Osteoblast (primary cell): ENCODE results near the gene SLC22A5. TPM values are rescaled to one million over a fixed set of nuclear protein-coding genes. Genes with fewer than 3 reads are reported as not detected.

ENCODE experiments used
- DNase-seq: peaks from one replicate; pipeline ENCODE4 v3.0.0; 2011; ENCODE audit warnings: low spot score, mixed read lengths; ENCODE audit not compliant: insufficient read length; ENCODE audit errors: missing footprints
- H2AFZ ChIP-seq: 2 replicates; pipeline ENCODE4 v1.6.0; 2011; ENCODE audit warnings: mild to moderate bottlenecking, low read length
- H3K27ac ChIP-seq: 2 replicates; pipeline ENCODE4 v1.5.1; 2011; ENCODE audit warnings: mild to moderate bottlenecking, low read depth, low read length, moderate library complexity
- H3K27me3 ChIP-seq: 2 replicates; pipeline ENCODE4 v1.6.0; 2012; ENCODE audit warnings: mild to moderate bottlenecking, control low read depth, inconsistent platforms, low read length, moderate library complexity; ENCODE audit not compliant: insufficient read depth
- H3K36me3 ChIP-seq: 2 replicates; pipeline ENCODE4 v1.5.1; 2011; ENCODE audit warnings: mild to moderate bottlenecking, low read length, control low read depth, moderate library complexity; ENCODE audit not compliant: insufficient read depth
- H3K4me1 ChIP-seq: 2 replicates; pipeline ENCODE4 v1.5.1; 2011; ENCODE audit warnings: mild to moderate bottlenecking, low read length, control low read depth, moderate library complexity; ENCODE audit not compliant: insufficient read depth
- H3K4me2 ChIP-seq: 2 replicates; pipeline ENCODE4 v1.6.0; 2011; ENCODE audit warnings: mild to moderate bottlenecking, low read length; ENCODE audit not compliant: insufficient read depth
- H3K4me3 ChIP-seq: fragments of 200-600 bp; sonication (generic); 3 replicates; pipeline ENCODE4 v1.5.1; 2012; ENCODE audit warnings: mild to moderate bottlenecking, low read length, inconsistent platforms; ENCODE audit not compliant: insufficient read depth
- H3K79me2 ChIP-seq: 2 replicates; pipeline ENCODE4 v1.6.0; 2012; ENCODE audit warnings: mild to moderate bottlenecking, low read length, control low read depth, inconsistent platforms; ENCODE audit not compliant: insufficient read depth
- H3K9me3 ChIP-seq: 2 replicates; pipeline ENCODE4 v1.5.1; 2011; ENCODE audit warnings: low read depth, low read length, control low read depth
- H4K20me1 ChIP-seq: 2 replicates; pipeline ENCODE4 v1.6.0; 2012; ENCODE audit warnings: mild to moderate bottlenecking, low read length, control low read depth; ENCODE audit not compliant: insufficient read depth
- small RNA-seq: library from RNA; depleted of rRNA; stranded (forward); fragments of <200 nt; gene quantifications from one replicate; pipeline ENCODE3, GENCODE V24; 2012
- total RNA-seq: library from RNA; depleted of rRNA; stranded (reverse); fragments of >200 nt; gene quantifications from 2 replicates; pipeline ENCODE4 v1.2.3, GENCODE V29; 2012
- TF ChIP-seq, protein P1 (sequence below): IDR thresholded peaks from 2 replicates; pipeline ENCODE4 v1.5.1; 2011; ENCODE audit warnings: mild to moderate bottlenecking, low read depth, low read length, moderate library complexity; ENCODE audit errors: extremely low read depth

SLC22A5 gene
- total RNA-seq, 1 donor: 5.4 TPM

GRCh38 chr5:132438917-132439316 is 69.4 kb downstream of the SLC22A5 start:
- Histone ChIP-seq H3K4me1 (peaks cover 36% of the 10 kb centered on the region), H3K9me3 (no peaks in the 10 kb centered on the region), H3K4me3 (no peak overlapping the region), H3K27me3 (no peaks in the 10 kb centered on the region), H3K36me3 (no peaks in the 10 kb centered on the region), H3K27ac (peak overlapping the region; percentile 73), H2AFZ (no peak overlapping the region), H3K79me2 (peaks cover 20% of the 10 kb centered on the region), H3K4me2 (peak overlapping the region; percentile 59), H4K20me1 (no peaks in the 10 kb centered on the region)
- DNase-seq: no peak
- TF ChIP-seq, protein P1, sequence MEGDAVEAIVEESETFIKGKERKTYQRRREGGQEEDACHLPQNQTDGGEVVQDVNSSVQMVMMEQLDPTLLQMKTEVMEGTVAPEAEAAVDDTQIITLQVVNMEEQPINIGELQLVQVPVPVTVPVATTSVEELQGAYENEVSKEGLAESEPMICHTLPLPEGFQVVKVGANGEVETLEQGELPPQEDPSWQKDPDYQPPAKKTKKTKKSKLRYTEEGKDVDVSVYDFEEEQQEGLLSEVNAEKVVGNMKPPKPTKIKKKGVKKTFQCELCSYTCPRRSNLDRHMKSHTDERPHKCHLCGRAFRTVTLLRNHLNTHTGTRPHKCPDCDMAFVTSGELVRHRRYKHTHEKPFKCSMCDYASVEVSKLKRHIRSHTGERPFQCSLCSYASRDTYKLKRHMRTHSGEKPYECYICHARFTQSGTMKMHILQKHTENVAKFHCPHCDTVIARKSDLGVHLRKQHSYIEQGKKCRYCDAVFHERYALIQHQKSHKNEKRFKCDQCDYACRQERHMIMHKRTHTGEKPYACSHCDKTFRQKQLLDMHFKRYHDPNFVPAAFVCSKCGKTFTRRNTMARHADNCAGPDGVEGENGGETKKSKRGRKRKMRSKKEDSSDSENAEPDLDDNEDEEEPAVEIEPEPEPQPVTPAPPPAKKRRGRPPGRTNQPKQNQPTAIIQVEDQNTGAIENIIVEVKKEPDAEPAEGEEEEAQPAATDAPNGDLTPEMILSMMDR: no peak

- Histone ChIP-seq H3K27me3 (no peaks in the 10 kb centered on the region), H3K4me3 (no peak overlapping the region), H3K27ac (peak overlapping the region; percentile 73), H2AFZ (peak overlapping the region; percentile 28), H3K4me1 (peaks cover 30% of the 10 kb centered on the region), H3K79me2 (peaks cover 20% of the 10 kb centered on the region), H3K4me2 (peak overlapping the region; percentile 59), H3K36me3 (no peaks in the 10 kb centered on the region), H4K20me1 (no peaks in the 10 kb centered on the region), H3K9me3 (no peaks in the 10 kb centered on the region)
- TF ChIP-seq, protein P1: no peak
- DNase-seq: peak; percentile 93
These were observed 70.1 kb downstream of the SLC22A5 start for GRCh38 chr5:132439521-132440089.

GRCh38 chr5:132444061-132444460 is 74.6 kb downstream of the SLC22A5 start:
- Histone ChIP-seq H3K4me2 (no peak overlapping the region), H2AFZ (no peak overlapping the region), H3K36me3 (no peaks in the 10 kb centered on the region), H3K27me3 (no peaks in the 10 kb centered on the region), H3K4me3 (no peak overlapping the region), H3K79me2 (peaks cover 4% of the 10 kb centered on the region), H3K9me3 (no peaks in the 10 kb centered on the region), H3K27ac (no peak overlapping the region), H4K20me1 (no peaks in the 10 kb centered on the region), H3K4me1 (peaks cover 16% of the 10 kb centered on the region)
- TF ChIP-seq, protein P1: no peak
- DNase-seq: no peak

Small RNA genes lying within 50 kb of the gene (small RNA-seq; reads per million reads assigned to genes)
- gene MIR3936: 0.82 reads per million, percentile 14 among the genes with 10 or more reads in this experiment

Other genes starting within 250 kb of the SLC22A5 start
- 155 and 186 TPM in 2 replicates for gene P4HA2, start 141.9 kb upstream of the SLC22A5 start, total RNA-seq
- gene PDLIM4, start 112.0 kb upstream of the SLC22A5 start, total RNA-seq: 47.7 and 67.7 TPM in 2 replicates
- gene SLC22A4, start 75.3 kb upstream of the SLC22A5 start, total RNA-seq: 2.9 and 3.8 TPM in 2 replicates
- gene IRF1, start 121.1 kb downstream of the SLC22A5 start, total RNA-seq: 19.7 and 22.1 TPM in 2 replicates
- not detected in 2 replicates for gene IL5, start 173.8 kb downstream of the SLC22A5 start, total RNA-seq
- gene RAD50, start 187.3 kb downstream of the SLC22A5 start, total RNA-seq: 39.4 and 47.7 TPM in 2 replicates